HepG2 (cell line): ENCODE measurements around the gene MYH9. TPM values are rescaled to one million over a fixed set of nuclear protein-coding genes. Genes with fewer than 3 reads are reported as not detected.

ENCODE experiments used
- ARID5B ChIP-seq: IDR thresholded peaks from 2 replicates; pipeline ENCODE4 v1.4.0; 2020; ENCODE audit warnings: mild to moderate bottlenecking, missing genetic modification reagents
- ATAD3A ChIP-seq: sonication (generic); formaldehyde crosslinking; IDR thresholded peaks from 2 replicates; pipeline ENCODE4 v1.4.0; 2020; ENCODE audit warnings: missing genetic modification reagents
- CHD2 ChIP-seq: IDR thresholded peaks from 2 replicates; pipeline ENCODE4 v1.6.1; 2011; ENCODE audit warnings: low read depth, low read length, improper control_type of control experiment
- DBP ChIP-seq: sonication (generic); formaldehyde crosslinking; IDR thresholded peaks from 2 replicates; pipeline ENCODE4 v1.4.0; 2020; ENCODE audit warnings: missing genetic modification reagents; ENCODE audit errors: not compliant biosample characterization
- ELF3 ChIP-seq: IDR thresholded peaks from 2 replicates; pipeline ENCODE4 v1.6.1; 2016; ENCODE audit warnings: missing genetic modification reagents, missing compliant biosample characterization
- KDM3A ChIP-seq: IDR thresholded peaks from 2 replicates; pipeline ENCODE4 v1.6.1; 2018; ENCODE audit warnings: low read depth, missing compliant biosample characterization
- KMT2A ChIP-seq: sonication (generic); formaldehyde crosslinking; IDR thresholded peaks from 2 replicates; pipeline ENCODE4 v1.4.0; 2020; ENCODE audit warnings: missing genetic modification reagents
- MNT ChIP-seq: fragments of 450-650 bp; IDR thresholded peaks from 2 replicates; pipeline ENCODE4 v1.6.1; 2016
- NFATC3 ChIP-seq: sonication (generic); formaldehyde crosslinking; IDR thresholded peaks from 2 replicates; pipeline ENCODE4 v1.5.1; 2020; ENCODE audit warnings: mild to moderate bottlenecking, missing genetic modification reagents
- RBFOX2 ChIP-seq: fragments of 200-400 bp; formaldehyde crosslinking; IDR thresholded peaks from 2 replicates; pipeline ENCODE4 v1.6.1; 2017; ENCODE audit warnings: low read depth, mild to moderate bottlenecking, low read length
- RFX5 ChIP-seq: IDR thresholded peaks from 2 replicates; pipeline ENCODE4 v1.6.1; 2011; ENCODE audit warnings: low read depth, low read length, improper control_type of control experiment
- RNF219 ChIP-seq: sonication (generic); formaldehyde crosslinking; IDR thresholded peaks from 2 replicates; pipeline ENCODE4 v1.5.0; 2020; ENCODE audit warnings: mild to moderate bottlenecking, missing genetic modification reagents
- SOX6 ChIP-seq, 2 experiments: fragments of 450-650 bp in 1 of 2; sonication (generic) in 1 of 2; formaldehyde crosslinking in 1 of 2; IDR thresholded peaks; 2 replicates each; pipeline versions ENCODE4 v1.4.0 to v1.6.1; 2017 to 2020; ENCODE audit warnings: antibody characterized with exemption in 1 of 2, mild to moderate bottlenecking in 1 of 2, missing genetic modification reagents in 1 of 2
- SP140L ChIP-seq: sonication (generic); formaldehyde crosslinking; IDR thresholded peaks from 2 replicates; pipeline ENCODE4 v1.4.0; 2020; ENCODE audit warnings: missing genetic modification reagents, borderline replicate concordance
- ZNF230 ChIP-seq: sonication (generic); formaldehyde crosslinking; IDR thresholded peaks from 2 replicates; pipeline ENCODE4 v1.4.0; 2020; ENCODE audit warnings: mild to moderate bottlenecking, missing genetic modification reagents
- ZNF329 ChIP-seq: sonication (generic); formaldehyde crosslinking; IDR thresholded peaks from 2 replicates; pipeline ENCODE4 v1.9.0; 2021; ENCODE audit warnings: low read depth, mild to moderate bottlenecking, missing genetic modification reagents
- ZNF337 ChIP-seq: sonication (generic); formaldehyde crosslinking; IDR thresholded peaks from 2 replicates; pipeline ENCODE4 v1.5.1; 2020; ENCODE audit warnings: missing genetic modification reagents, low read depth, mild to moderate bottlenecking, borderline replicate concordance
- ZNF468 ChIP-seq: sonication (generic); formaldehyde crosslinking; IDR thresholded peaks from 2 replicates; pipeline ENCODE4 v1.8.0; 2022; ENCODE audit warnings: mild to moderate bottlenecking, moderate library complexity, missing genetic modification reagents
- ZSCAN25 ChIP-seq: sonication (generic); formaldehyde crosslinking; IDR thresholded peaks from 2 replicates; pipeline ENCODE4 v1.8.0; 2022; ENCODE audit warnings: mild to moderate bottlenecking, missing genetic modification reagents
- ZSCAN30 ChIP-seq: sonication (generic); formaldehyde crosslinking; IDR thresholded peaks from 2 replicates; pipeline ENCODE4 v1.5.0; 2020; ENCODE audit warnings: mild to moderate bottlenecking, missing genetic modification reagents
- polyA plus RNA-seq, 8 experiments: library from polyadenylated mRNA; depleted of rRNA in 3 of 8; stranded (reverse) in 7 of 8; unstranded in 1 of 8; fragments of >200 nt; fragmentation: Illumina TruSeq in 4 of 8; extraction: Trizol in 4 of 8; gene quantifications; 2 replicates each; pipeline versions ENCODE4 v1.2.1 to v1.2.3, GENCODE V29; 2011 to 2016; ENCODE audit warnings: low read depth in 4 of 8, missing spikeins in 1 of 8, mixed read lengths in 1 of 8; ENCODE audit not compliant: insufficient read depth in 1 of 8
- total RNA-seq, 5 experiments: library from RNA; depleted of rRNA; stranded (reverse); fragments of >200 nt; fragmentation: Illumina TruSeq; extraction: Trizol; gene quantifications; 2 replicates each; pipeline ENCODE4 v1.2.3, GENCODE V29; 2016; ENCODE audit warnings: low read depth in 1 of 5

Gene MYH9
- total and polyA plus RNA-seq, 2 of the 13 experiments (the other 11 are each of a cell fraction or from before 2014, with no cell fraction given) = 50.7 to 98.5 TPM

GRCh38 chr22:36419177-36419911, 31.6 kb upstream of the MYH9 start (continued):
- TF ChIP-seq KMT2A (CRISPR knock-in tag) (peak; percentile 51; the same call in 1 of the 2 replicates), RBFOX2 (peak; percentile 69), DBP (CRISPR knock-in tag) (no peak), ZNF337 (CRISPR knock-in tag) (no peak), SOX6 (IDR thresholded peaks at IDR 0.05) (no peak), SOX6 (CRISPR knock-in tag; IDR thresholded peaks at IDR 0.05) (peak; percentile 98), RFX5 (no peak), ZNF329 (CRISPR knock-in tag) (no peak), ELF3 (CRISPR knock-in tag) (peak; percentile 91), NFATC3 (no peak), ZSCAN25 (peak; percentile 72; the same call in 1 of the 2 replicates), SP140L (CRISPR knock-in tag) (no peak), ZNF468 (CRISPR knock-in tag) (no peak), ATAD3A (CRISPR knock-in tag) (no peak), RNF219 (CRISPR knock-in tag) (no peak), MNT (peak; percentile 98), ZNF230 (CRISPR knock-in tag) (no peak), ZSCAN30 (no peak), KDM3A (no peak), CHD2 (no peak), ARID5B (CRISPR knock-in tag) (peak; percentile 98)
